ENCODE measurements around the gene ITIH5. TPM values are rescaled to one million over a fixed set of nuclear protein-coding genes. Genes with fewer than 3 reads are reported as not detected.

The ITIH5 gene
- total RNA-seq, 1 donor from 2014 or later = 3.4 TPM

DNA sequence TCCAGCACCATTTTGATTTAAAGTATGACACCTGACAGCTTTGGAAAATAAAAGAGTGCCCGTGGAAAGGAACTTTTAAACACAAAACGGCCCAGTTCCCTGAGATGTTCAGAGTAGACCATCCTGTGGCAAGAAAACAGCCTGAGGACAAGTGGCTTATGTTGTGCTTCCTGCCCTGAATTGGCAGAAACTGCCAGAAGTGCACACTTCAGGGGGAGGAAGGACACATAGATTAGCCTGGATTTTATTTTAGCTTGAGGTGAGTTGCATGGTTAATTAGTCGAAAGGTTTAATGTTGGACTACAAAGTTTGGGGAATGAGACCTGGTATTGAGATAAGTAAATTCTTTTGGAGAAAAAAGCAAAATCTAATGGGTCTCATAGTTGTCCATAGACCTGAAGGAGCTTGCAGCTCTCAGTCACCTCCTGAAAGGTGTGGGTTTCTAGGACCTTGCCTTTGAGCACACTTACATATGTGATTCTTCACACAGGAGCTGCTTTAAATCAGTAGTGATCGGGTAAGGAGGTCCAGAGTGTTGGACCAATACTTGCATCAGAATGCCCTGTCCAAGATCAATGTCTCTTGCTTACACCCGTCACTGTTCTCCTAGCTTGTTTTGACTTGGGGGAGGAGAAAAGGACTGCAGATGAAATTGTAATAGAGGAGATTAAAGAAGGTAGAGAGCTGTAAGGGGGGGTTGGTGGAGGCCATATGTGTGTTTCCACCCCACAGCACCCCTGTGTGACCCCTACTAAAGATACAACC, 41.3 kb upstream of the ITIH5 start:
- Mint-ChIP-seq H3K4me3 (ENCODE audit: unreplicated experiment) (no peak overlapping the region), H3K4me1 (ENCODE audit: low read depth) (peaks cover 5% of the 10 kb centered on the region), H3K27ac (ENCODE audit: unreplicated experiment) (no peak overlapping the region), H3K36me3 (ENCODE audit: low read depth) (no peaks in the 10 kb centered on the region), H3K27me3 (ENCODE audit: low read depth) (peaks cover 19% of the 10 kb centered on the region), H3K9me3 (ENCODE audit: low read depth) (no peaks in the 10 kb centered on the region)
- DNase-seq (ENCODE audit: low spot score) = no peak
- TF ChIP-seq, protein P1, sequence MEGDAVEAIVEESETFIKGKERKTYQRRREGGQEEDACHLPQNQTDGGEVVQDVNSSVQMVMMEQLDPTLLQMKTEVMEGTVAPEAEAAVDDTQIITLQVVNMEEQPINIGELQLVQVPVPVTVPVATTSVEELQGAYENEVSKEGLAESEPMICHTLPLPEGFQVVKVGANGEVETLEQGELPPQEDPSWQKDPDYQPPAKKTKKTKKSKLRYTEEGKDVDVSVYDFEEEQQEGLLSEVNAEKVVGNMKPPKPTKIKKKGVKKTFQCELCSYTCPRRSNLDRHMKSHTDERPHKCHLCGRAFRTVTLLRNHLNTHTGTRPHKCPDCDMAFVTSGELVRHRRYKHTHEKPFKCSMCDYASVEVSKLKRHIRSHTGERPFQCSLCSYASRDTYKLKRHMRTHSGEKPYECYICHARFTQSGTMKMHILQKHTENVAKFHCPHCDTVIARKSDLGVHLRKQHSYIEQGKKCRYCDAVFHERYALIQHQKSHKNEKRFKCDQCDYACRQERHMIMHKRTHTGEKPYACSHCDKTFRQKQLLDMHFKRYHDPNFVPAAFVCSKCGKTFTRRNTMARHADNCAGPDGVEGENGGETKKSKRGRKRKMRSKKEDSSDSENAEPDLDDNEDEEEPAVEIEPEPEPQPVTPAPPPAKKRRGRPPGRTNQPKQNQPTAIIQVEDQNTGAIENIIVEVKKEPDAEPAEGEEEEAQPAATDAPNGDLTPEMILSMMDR (IDR thresholded peaks at IDR 0.05) = no peak

DNA sequence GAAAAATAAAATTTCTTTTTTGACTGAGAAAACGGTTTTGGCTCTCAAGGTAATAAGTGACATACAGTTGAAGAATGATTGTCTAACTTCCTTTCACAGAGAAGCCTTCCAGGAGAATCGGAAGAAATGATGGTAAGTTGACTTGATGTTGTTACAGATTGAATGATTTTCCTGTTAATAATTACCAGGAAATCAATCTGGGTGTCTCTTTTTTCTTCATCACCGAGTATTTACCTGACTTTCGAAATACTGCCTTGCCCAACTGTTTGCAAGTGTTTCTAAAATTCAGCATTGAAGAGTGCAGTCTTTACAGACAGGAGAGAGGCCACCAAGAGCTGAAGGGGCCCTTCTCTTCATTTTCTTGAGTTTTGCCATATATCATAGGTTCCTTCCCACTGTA, 40.3 kb upstream of the ITIH5 start:
- no peak overlapping the region for H3K4me3 Mint-ChIP-seq (ENCODE audit: unreplicated experiment)

DNA sequence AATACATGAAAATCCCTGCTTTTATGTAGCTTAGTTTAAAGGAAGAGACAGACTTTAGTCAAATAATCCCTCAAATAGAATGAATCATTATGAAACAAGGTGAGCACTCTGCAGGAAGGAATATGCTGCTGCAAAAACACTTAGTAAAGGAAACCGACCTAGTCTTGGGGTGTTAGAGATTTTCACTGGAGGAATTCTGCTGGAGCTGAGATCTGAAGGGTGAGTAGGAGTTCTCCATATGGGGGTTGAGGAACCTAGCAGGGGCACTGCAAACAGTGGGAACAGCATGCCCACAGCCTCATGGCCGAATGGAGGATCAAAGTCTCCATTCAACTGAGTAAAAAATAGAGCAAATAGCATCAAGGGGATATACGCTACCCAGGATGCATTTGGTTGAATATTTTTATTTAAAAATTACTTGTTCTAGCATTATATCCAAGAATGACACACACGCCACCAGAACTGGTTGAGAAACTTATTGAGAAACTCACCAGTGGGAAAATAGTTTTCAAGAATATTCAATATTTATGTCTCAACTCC, 39.8 kb upstream of the ITIH5 start:
- DNase-seq (ENCODE audit: low spot score) = no peak
- H3K27me3 Mint-ChIP-seq (ENCODE audit: low read depth) = peaks cover 19% of the 10 kb centered on the region
- TF ChIP-seq, protein P1 (IDR thresholded peaks at IDR 0.05) = no peak

More for the DNA sequence above, 40.3 kb upstream of the ITIH5 start:
- no peak for DNase-seq (ENCODE audit: low spot score)
- Mint-ChIP-seq H3K36me3 (ENCODE audit: low read depth) (no peaks in the 10 kb centered on the region), H3K4me1 (ENCODE audit: low read depth) (peaks cover 6% of the 10 kb centered on the region), H3K9me3 (ENCODE audit: low read depth) (no peaks in the 10 kb centered on the region), H3K27me3 (ENCODE audit: low read depth) (peaks cover 19% of the 10 kb centered on the region), H3K27ac (ENCODE audit: unreplicated experiment) (no peak overlapping the region)
- TF ChIP-seq, protein P1 (IDR thresholded peaks at IDR 0.05) = no peak

DNA sequence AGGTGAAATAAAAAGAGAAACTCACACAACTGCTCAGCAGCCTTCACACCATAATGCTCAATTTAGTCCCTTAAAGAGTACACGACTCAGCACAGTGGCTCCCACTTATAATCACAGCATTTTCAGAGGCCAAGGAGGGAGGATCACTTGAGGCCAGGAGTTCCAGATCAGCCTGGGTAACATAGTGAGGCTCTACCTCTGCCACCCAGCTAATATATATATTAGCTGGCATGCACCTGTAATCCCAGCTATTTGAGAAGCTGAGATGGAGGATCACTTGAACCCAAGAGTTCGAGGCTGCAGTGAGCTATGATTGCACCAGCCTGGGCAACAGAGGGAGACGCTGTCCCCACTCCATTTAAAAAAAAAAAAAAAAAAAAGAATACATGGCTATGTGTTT, 38.6 kb upstream of the ITIH5 start:
- H3K27ac Mint-ChIP-seq (ENCODE audit: unreplicated experiment) = no peak overlapping the region
- no peak overlapping the region for H3K4me3 Mint-ChIP-seq (ENCODE audit: unreplicated experiment)
- H3K36me3 Mint-ChIP-seq (ENCODE audit: low read depth) = no peaks in the 10 kb centered on the region
- TF ChIP-seq, protein P1 (IDR thresholded peaks at IDR 0.05) = no peak
- H3K4me1 Mint-ChIP-seq (ENCODE audit: low read depth) = peaks cover 6% of the 10 kb centered on the region
- no peaks in the 10 kb centered on the region for H3K9me3 Mint-ChIP-seq (ENCODE audit: low read depth)
- no peak for DNase-seq (ENCODE audit: low spot score)
- H3K27me3 Mint-ChIP-seq (ENCODE audit: low read depth) = peaks cover 19% of the 10 kb centered on the region

More for the DNA sequence above, 39.8 kb upstream of the ITIH5 start:
- Mint-ChIP-seq H3K4me3 (ENCODE audit: unreplicated experiment) (no peak overlapping the region), H3K4me1 (ENCODE audit: low read depth) (peaks cover 6% of the 10 kb centered on the region), H3K9me3 (ENCODE audit: low read depth) (no peaks in the 10 kb centered on the region), H3K36me3 (ENCODE audit: low read depth) (no peaks in the 10 kb centered on the region), H3K27ac (ENCODE audit: unreplicated experiment) (no peak overlapping the region)

DNA sequence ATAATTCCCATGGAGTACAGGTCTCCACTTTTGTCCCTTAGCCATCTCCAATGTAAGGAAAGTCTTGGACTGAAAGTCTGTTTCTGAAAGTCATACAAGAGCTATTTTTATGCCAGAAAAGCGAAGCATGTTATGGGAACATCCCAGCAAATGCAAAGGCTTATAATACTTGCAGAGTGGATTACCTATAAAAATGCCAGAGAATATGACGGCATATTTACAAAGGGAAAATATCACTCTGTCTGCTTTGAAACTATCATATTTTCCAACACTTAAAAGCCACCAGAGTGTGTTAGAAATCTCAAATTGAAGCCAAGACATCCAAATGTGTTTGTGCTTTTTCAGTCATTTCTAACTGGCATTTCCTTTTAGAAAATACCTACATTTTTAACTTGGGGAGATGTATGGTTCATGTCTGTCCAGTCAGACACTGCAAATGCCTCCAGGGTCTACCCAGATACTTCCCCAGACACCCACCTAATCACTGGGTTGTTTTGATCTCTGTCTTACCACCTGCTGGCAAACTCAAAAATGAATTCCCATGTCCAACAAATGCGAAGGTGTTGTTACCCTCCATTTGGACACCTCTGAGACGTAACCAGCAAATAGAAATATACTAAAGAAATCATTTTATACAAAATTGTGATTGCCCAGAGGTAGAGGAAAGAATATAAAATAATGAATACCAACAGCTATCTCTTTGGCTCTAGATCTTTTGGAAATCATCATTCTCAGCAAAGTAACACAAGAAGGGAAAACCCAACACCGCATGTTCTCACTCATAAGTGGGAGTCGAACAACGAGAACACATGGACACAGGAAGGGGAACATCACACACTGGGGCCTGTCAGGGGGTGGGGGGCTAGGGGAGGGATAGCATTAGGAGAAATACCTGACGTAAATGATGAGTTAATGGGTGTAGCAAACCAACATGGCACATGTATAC, 37.6 kb upstream of the ITIH5 start:
- Mint-ChIP-seq H3K4me1 (ENCODE audit: low read depth) (peaks cover 6% of the 10 kb centered on the region), H3K27me3 (ENCODE audit: low read depth) (peaks cover 21% of the 10 kb centered on the region), H3K9me3 (ENCODE audit: low read depth) (no peaks in the 10 kb centered on the region), H3K27ac (ENCODE audit: unreplicated experiment) (no peak overlapping the region), H3K36me3 (ENCODE audit: low read depth) (no peaks in the 10 kb centered on the region), H3K4me3 (ENCODE audit: unreplicated experiment) (no peak overlapping the region)
- TF ChIP-seq, protein P1 (IDR thresholded peaks at IDR 0.05) = no peak
- DNase-seq (ENCODE audit: low spot score) = no peak
